ENCODE results near the gene CLIC3.
"Not testable (repeated sequence)": the region's sequence is repeated elsewhere in the genome, so short reads cannot be mapped to it uniquely, and the experiment has no call there.

DNA sequence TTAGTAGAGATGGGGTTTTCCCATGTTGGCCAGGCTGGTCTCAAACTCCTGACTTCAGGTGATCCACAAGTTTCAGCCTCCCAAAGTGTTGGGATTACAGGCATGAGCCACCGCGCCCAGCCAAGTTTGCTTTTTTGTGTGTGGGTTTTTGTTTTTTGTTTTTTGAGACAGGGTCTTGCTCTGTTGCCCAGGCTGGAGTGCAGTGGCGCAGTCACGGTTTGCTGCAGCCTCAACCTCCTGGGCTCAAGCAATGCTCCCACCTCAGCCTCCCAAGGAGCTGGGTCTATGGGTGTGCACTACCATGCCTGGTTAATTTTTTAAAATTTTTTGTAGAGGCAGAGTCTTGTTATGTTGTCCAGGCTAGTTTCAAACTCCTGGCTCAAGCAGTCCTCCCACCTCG, 37.1 kb upstream of the CLIC3 start:
- TF ChIP-seq, protein P1, sequence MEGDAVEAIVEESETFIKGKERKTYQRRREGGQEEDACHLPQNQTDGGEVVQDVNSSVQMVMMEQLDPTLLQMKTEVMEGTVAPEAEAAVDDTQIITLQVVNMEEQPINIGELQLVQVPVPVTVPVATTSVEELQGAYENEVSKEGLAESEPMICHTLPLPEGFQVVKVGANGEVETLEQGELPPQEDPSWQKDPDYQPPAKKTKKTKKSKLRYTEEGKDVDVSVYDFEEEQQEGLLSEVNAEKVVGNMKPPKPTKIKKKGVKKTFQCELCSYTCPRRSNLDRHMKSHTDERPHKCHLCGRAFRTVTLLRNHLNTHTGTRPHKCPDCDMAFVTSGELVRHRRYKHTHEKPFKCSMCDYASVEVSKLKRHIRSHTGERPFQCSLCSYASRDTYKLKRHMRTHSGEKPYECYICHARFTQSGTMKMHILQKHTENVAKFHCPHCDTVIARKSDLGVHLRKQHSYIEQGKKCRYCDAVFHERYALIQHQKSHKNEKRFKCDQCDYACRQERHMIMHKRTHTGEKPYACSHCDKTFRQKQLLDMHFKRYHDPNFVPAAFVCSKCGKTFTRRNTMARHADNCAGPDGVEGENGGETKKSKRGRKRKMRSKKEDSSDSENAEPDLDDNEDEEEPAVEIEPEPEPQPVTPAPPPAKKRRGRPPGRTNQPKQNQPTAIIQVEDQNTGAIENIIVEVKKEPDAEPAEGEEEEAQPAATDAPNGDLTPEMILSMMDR (IDR thresholded peaks at IDR 0.05; ENCODE audit: low read length), result not testable (repeated sequence)
- TF ChIP-seq EZH2 (optimal IDR thresholded peaks at IDR 0.05; ENCODE audit: low read depth, low read length); EZH2phosphoT487 (IDR thresholded peaks at IDR 0.05; ENCODE audit: low read length): not testable (repeated sequence)
